Stimulated activated naive CD8-positive, alpha-beta T cell treated with anti-CD3 and anti-CD28 coated beads, Interleukin-15, Interleukin-2, amounts not matched to agents 100 U/mL and 50 U/mL, for 24 hours (primary cell): ENCODE measurements around the gene PKNOX2.
A peak's percentile ranks its signal among the peaks of the same experiment; 100 is the strongest.

Experiments
- ATAC-seq: fragments of 150-1000 bp; cut with Tn5 transposase; one replicate; pipeline ENCODE4 v1.10.0; 2021
- DNase-seq: peaks from one replicate; pipeline ENCODE4 v3.0.0; 2021

PKNOX2 gene

DNA sequence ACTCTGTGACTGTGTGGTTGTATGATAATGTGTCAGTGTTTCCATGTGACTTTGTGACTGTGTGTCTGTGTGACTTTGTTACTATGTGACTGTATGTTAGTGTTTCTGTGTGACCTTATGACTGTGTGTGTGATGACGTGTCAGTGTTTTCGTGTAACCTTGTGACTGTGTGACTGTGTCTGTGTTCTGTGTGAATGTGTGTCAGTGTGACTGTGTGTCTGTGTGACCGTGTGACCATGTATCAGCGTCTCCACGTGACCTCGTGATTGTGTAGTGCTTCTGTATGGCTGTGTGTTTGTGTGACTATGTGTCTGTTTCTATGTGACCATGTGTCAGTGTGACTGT, 9.5 kb upstream of the PKNOX2 start:
- no peak for DNase-seq
- ATAC-seq: peak; percentile 26

DNA sequence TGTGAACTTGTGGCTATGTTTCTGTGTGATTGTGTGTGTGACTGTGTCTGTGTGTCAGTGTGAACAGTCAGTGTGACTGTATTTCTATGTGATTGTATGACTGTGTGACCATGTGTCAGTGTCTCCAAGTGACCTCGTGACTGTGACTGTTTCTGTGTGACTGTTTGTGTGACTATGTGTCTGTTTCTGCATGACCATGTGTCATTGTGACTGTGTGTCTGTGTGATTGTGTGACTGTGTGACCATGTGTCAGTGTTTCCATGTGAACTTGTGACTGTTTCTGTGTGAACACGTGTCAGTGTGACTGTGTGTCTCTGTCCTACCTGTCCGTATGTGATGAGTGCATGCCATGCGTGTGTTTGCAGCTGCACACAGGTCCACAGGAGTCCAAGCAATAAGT, 8.8 kb upstream of the PKNOX2 start:
- DNase-seq (no peak), ATAC-seq (no peak)

DNA sequence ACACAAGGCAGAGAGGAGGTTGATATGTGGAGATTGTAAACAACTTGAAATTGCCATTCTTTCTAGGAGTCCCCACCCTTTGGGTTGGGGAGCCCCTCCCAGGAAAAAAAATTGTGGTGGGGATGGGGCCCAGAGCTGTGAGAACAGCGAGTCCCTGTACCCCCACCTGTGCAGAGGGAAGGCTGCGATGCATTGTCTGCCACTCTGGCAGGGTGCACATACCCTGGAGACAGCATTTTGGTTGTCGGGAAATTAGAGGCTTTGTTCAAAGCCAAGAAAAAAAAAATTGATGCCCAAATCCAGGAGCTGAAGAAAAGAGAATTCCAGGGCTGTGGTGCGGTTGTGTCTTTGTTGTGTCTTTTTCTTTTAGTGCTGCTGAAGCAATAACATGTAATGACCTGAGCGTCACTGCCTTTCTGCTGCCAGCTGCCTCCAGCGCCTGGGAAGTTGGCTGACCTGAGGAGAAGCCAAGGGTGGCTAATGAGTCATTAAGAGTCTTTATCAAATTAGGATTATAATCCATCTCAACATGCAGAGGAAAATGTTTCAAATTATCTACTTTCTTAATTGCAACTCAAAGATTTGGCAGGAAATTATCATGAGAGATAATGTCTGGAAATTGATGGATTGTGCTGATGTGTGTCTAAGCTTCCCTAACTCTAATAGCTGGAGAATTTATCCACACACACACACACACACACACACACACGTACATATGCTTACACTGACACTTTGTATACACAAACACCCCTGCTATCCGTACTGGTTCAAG, 8.0 kb upstream of the PKNOX2 start:
- ATAC-seq (no peak), DNase-seq (no peak)

DNA sequence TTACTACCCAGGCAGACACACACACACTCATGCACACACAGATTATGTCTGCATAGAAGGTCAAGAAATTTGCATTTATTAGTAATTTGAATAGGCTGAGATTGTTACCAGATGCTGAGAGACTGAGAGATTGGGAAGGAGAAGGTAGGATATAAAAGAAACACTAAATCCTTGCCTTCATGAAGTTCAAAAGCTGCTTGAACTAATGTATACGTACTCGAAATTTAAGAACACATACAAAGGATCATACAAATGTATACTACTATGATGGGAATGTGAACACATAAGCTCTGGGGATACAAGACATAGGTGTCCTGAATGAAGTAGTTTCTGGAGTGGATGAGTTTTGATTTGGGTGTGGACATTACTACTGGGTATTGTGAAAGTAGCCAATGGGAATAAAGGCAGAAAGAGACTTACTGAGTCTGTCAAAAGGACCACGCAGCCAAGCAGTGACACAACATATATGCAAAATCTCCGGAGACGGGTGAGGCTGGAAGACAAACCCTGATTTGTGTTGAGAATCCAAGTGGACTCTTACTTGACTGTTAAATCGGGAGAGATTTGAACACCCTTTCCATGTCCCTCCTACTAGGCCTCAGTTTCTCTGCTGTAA, 7.3 kb upstream of the PKNOX2 start:
- DNase-seq (no peak), ATAC-seq (no peak)

DNA sequence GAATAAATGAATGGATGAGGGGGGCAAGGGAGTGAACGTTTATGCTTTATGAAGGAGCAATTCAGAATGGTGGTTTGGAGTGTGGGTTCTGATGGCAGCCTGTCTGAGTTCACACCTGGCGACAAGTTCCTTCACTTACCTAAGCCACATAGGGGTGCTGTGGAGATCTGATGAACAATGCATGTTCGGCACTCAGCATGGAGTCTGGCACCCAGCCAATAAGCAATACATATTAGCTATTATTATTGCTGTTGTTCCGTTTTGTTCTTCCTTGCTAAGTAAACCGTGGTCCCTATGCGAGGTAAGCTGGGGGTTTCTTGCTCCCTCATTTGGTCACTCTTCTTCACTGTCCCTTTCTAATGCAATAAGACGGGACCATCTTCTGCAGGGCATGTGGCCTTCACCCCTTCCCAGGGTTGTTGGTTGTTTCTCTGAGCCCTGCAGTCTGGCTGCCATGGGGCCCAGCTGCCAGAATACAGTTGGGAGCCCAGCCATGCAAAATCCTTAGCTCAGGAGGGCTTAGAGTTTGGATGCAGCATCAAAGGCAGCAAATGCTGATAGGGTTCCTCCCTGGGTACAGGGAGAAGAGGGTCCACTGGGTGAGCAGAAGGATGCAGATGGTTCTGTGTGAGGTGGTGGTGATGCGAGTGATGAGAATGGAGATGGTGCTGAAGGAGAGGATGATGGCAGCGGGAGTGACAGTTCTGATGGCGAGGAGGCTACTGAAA, 6.4 kb upstream of the PKNOX2 start:
- DNase-seq (no peak), ATAC-seq (no peak)

DNA sequence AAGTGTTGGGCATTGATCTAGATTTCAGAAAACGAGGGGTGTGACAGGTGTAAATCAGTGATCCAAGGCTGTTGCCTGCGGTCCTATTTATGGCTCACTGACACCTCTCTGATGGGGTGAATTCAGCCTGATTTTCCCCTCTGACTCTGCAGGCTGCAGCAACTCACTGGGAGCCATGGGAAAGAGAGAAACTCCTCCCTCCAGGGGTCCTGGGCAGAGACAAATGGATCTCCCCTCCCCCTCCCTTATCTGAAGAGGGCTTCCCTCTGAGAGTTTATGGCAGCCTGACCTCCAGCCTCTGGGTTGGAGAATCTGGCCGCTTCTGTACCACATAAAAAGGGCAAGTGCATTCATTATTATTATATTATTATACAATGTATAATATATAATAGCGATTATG, 1.8 kb upstream of the PKNOX2 start:
- no peak for DNase-seq
- ATAC-seq: no peak

DNA sequence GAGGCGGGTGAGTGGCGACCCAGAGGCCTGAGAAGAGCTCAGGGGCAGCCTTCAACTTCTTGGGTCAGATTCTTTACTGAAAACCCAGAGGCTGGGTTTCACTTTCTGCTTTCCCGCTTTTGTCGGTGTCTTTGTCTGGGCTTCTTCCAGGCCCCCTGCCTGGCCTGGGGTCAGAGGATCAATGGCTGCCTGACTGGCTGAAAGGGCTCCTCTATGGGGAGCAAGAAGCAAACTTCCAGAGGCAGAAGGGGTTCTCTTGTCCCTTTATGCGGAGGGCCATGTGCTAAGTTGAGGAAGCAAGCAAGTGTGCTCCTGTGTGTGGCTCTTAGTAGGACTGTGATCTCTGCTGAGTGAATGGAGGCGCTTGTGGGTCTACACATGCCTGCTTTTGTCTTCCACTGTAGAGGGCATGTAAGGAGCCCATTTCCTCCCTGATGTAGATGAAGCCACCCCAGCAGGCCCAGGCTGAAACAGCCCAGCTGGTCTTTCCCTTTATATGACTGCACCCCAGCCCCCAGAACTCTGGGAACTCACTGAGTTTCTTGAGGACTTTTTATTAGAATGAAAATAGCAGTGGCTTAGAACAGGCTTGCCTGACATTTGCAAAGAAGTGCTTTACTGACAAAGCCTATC, 1.0 kb upstream of the PKNOX2 start:
- ATAC-seq: no peak
- no peak for DNase-seq

DNA sequence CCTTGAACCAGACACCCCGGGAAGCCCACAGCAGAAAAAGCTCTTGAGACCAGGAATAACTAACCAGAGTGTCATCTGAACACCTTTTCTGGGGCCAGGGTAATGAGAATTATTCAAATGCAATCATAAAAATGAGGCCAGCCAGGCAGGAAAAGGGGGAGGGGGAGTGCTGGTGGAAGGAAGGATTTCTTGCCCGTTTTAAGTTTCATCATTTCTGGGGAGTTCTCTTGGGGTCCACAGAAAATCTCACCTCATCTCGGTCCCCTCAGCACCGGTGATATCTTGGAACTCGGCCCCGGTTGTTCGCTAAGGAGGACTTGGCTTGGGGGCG, 495 bp upstream of the PKNOX2 start:
- no peak for DNase-seq
- ATAC-seq: no peak

DNA sequence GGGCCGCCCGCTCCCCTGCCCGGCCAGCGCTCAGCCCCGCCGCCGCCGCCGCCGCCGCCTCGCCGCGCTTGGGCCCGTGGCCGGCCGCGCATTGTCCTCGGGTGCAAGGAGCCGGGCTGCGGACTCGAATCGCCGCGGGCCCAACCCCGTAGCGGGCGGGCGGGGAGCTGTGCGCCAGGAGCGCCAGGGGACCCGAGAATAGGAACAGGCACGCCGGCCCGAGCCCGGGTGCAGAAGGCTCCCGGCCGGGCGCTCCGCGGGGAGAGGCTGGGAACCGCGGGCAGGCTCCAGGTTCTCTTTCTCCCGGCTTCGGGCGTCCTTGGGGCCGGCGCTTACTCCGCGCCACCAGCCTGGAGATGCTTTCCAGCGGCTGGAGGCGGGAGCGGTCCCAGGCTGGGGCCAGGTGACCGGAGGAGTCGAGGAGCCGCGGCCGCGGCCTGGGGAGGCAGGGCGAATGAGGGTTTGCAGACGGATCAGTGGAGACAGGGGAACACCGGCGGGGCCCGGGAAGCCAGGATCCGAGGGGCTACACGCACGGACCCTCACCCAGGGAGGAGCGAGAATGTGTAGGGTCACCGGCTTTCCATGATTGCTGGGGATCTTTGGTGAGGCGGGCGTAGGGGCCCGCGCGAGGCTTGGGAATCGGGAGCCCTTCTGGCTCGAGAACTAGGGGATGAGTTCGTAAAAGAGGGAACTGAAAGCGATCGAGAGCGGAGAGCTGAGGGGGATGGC, 726 bp downstream of the PKNOX2 start:
- DNase-seq (peak; percentile 11), ATAC-seq (peak; percentile 25)

DNA sequence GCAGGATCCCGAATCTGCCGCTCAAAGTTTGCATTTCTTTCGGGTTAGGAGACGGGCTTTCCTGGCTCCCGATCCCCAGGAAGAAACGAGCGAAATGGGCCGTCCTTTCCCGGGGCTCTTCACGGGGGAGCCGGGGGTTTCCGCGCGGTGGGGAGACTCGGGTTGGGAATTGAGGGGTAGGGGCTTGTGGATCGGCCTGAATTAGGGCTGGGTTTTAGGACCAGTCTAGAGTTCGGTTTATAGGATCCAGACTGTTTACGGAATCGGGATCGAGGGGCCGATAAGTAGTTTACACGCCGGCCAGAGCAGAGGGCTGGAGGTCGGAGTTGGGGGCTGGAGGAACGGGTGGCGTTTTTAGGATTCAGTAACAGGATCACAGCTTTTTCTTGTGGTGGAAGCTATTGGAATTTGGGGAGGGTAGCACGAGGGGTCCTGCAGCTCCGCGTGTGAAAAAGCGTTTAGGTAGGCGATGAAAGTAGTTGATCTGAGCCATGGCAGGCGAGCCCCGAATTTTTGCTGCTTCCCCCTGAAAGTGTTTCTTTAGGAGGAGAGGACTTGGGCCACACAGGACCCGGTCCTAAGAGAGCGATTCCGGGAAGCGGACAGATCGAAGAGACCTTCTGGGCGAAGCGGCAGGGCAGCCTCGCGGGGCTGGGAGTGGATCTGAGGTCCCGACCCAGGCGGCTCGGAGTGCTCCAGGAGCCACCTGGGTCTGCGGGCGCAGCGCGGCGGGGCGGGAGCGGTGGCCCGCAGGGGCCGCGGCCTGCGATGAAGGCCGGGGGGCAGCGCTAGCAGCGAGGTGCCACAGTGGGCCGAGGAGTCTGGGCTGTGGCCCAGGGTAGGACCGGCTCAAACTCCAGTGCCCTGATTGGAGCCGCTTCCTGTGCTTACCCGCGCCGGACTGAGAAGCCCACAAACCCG, 1.6 kb downstream of the PKNOX2 start:
- no peak for ATAC-seq
- DNase-seq: no peak

DNA sequence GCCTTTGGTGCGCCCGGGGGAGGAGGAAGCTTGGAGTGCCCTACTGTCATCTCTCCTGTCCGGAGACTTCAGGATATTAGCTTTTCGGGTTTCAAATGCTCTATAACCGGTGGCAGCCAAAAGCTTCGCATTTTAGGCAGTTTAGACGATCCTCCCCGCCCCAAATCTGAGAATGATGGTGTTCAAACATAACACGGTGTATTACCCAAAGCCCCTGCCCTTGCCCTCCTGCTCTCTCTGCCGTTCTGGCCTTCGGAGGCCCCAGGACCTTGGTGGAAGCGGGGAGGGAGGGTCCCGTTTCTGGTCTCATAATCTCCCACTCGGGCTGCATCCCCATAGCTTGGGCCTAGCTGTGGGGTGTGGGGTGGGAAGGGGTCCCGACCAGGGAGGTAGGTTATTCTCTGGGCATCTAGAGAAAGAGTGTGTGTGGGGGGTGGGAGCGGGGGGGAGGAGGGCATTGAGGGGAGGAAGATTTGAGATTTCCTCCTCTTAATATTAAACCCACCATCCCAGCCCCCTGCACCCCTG, 2.3 kb downstream of the PKNOX2 start:
- ATAC-seq (no peak), DNase-seq (no peak)

DNA sequence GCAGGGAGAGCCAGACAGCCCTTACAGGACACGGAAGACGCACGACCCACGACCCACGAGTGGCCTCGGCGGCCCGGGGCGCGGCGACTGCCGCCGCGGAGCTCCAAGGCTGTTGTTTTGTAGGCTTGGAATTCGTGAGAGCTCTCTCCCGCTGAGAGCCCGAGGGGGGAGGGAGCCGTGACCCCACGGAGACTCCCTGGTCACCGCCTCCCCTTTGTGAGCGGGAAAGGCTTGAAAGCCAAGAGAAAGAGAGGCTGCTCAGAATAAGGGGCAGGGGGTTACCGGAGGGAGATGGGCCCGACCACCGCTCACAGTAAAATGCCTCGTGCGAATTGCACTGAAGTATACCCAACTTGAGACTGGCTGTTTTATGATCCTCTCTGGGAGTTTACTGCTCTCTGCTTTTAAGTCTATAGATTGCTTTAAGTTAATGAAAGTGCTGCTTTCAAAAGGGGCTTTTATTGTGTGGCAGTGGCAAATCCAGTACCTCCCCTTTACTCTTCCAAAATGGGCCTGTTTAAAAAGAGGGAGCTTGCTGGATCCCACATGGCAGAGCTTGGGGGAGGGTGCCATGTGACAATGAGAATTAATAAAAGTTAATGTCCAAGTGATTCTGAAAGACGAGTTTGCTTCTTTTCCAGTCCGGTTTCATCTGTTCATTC, 2.9 kb downstream of the PKNOX2 start:
- DNase-seq: no peak
- no peak for ATAC-seq

DNA sequence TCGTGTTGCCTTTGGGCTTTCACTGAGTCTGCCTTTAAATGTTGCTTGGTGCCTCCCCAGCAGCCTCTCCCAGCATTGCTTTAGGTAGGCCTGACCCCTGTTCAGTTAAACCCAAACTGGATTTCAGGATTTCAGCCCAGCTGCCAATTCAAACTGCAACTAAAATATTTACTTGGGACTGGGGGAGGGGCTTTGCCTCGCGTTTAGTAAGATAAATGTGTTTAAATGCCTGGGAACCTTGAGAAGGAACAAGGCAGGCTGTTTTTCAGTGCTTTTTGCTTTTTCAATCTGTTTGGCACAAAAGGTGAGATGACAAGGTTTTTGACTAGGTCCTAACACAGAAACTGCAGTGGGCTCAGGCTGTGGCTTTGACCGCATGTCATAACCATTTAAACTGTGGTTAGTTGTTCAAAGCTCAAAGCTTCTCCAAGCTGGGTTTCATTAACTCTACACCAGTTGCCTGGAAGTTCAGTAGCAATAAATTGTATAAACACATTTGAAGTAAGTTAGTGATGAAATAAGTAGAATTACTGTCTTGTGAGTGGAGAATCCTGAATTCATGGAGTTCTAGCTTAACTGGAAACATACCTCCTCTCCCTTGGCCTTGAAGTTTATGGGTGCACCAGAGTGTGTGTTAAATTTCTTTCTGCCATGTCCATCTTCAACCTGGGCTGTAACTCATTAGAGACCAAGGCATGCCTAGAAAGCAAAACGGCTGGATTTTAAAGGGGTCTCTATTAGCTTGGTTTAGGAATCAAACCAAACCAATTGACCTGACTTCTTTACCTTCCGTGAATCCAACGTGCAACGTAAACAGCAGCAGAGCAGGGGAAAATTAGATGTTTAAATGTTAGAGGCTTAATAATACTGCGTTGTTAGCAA, 3.6 kb downstream of the PKNOX2 start:
- ATAC-seq (no peak), DNase-seq (no peak)

DNA sequence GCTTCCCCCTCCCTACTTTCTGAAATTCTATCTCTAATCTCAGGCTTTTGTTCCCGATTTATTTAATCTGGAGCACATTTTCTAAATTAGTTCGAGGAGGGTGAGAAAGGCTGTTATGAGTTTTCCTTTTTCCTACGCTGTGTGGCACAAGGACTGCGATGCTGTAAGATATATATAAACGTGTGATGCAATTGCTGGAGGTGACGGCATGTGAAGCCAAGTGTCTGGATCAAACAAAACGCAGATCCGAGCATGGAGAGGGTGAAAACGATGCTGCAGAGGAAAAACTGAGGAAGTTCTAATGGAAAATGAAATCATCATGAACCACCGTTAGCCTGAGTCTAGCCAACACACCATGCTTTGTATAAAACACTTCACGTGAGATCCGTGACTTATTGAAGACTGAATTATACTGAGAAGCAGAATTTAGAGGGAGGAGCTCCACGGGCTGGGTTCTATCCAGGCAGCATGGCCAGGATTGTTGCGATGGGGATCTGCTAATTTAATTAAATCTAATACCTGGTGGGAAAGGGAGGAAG, 4.4 kb downstream of the PKNOX2 start:
- ATAC-seq: no peak
- no peak for DNase-seq

DNA sequence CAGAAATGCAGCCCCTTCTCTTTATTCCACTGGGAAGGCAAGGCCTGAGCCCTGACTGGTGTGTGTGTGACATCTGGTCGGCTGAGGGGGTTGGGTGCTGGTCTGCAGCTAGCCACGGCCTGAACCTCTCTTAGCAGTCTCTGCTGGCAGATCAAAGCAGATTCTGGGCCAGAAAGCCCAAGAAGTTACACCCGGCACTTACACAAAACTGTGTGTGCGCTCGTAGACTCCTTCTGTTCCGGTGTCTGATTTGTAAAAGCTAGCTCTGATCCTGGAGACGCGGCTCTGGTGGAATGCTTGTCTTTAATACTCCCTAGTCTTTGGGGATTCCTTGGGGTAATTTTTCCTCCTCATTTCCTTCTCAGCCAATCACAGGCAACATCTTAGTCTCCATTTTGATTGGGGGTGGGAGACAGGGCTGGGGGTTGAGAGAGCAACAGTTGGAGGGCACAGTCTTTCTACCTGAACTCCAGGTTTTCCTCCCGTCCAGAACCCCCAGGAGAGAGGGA, 5.5 kb downstream of the PKNOX2 start:
- no peak for ATAC-seq
- DNase-seq: no peak

DNA sequence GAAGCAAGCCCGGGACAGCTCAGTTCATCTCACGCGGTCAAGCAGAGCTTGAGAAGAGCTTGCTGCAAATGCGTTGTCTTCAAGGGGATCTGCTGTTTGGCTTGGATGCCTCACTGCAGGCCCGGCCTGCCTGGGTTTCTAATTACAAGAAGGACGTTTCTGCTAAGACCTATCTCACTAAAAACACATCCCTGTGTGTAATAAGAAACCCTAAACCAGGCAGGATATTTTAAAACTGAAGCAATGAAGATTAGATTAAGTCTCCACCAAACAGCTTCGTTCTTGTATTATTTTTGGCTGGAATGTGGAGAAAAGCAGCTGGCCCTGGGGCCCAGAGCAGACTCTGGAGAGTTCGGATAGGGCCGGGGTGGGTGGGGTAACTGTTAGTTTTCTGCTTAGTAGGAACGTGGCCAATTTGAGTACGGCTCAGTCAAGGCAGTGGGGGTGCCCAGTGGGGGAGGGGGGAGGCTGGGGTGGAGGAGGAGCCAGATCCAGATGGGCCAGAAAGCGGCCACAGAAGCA, 6.0 kb downstream of the PKNOX2 start:
- DNase-seq (no peak), ATAC-seq (no peak)

DNA sequence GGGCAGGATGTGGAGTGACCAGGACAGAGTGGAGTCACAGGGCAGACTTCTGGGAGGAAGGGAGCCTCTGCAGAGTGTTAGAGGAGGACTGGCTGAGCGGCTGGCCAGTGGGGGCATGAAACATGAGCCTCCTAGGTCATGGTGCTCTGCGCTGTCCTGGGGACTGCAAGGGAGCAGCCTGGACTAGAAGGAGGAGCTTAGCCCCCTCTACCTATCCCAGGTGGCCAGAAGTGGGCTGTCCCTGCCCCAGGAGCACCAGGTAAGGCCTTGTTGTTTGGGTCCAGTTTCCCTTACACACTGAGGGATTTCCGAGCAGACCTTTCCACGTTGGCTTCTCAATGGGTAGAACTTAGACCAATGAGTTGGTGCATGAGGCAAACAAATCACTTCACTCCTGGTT, 7.4 kb downstream of the PKNOX2 start:
- ATAC-seq (peak; percentile 12), DNase-seq (no peak)

DNA sequence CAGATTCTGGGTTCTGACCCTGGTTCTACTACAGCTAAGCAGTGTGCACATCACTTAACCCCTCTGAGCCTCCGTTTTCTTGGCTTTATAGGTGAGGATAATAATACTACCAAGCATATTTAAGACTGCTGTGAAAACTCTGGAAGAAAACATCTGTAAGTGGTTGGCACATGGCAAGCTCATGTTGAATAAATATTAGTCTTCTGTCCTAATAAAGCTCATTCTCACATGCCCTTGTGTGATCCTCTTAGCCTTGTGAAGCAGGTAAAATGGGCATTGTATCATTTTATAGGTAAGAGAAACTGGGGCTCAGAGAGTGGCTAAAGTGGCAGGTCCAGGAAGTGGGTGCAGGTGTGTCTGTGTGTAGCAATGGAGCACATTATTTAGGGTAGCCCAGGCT, 8.5 kb downstream of the PKNOX2 start:
- ATAC-seq (no peak), DNase-seq (no peak)

DNA sequence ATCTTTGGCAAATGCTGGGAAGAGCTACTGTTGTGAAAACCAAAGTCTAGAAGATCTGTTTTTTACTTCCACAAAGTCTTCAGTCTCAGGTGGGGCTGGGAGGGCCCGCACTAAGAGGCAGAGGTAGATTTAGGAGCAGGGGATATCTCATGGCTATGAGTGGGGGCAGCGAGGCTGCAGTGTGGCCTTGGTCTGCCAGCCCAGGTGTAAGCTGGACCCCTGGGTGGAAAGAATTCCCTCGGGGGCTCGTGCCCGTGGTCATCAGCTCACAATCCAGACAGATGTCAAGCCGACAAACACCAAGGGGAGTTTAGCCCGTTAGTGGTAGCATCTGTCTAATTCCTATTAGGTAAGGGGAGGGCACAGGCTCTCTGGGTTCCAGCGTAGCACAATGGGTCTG, 9.0 kb downstream of the PKNOX2 start:
- ATAC-seq (no peak), DNase-seq (no peak)
